Osteoblast (primary cell): Measurements from ENCODE around the gene ATG5. TPM values are rescaled to one million over a fixed set of nuclear protein-coding genes. Genes with fewer than 3 reads are reported as not detected.

Experiments
- DNase-seq: peaks from one replicate; pipeline ENCODE4 v3.0.0; 2011; ENCODE audit warnings: low spot score, mixed read lengths; ENCODE audit not compliant: insufficient read length; ENCODE audit errors: missing footprints
- H2AFZ ChIP-seq: 2 replicates; pipeline ENCODE4 v1.6.0; 2011; ENCODE audit warnings: mild to moderate bottlenecking, low read length
- H3K27ac ChIP-seq: 2 replicates; pipeline ENCODE4 v1.5.1; 2011; ENCODE audit warnings: mild to moderate bottlenecking, low read depth, low read length, moderate library complexity
- H3K27me3 ChIP-seq: 2 replicates; pipeline ENCODE4 v1.6.0; 2012; ENCODE audit warnings: mild to moderate bottlenecking, control low read depth, inconsistent platforms, low read length, moderate library complexity; ENCODE audit not compliant: insufficient read depth
- H3K36me3 ChIP-seq: 2 replicates; pipeline ENCODE4 v1.5.1; 2011; ENCODE audit warnings: mild to moderate bottlenecking, low read length, control low read depth, moderate library complexity; ENCODE audit not compliant: insufficient read depth
- H3K4me1 ChIP-seq: 2 replicates; pipeline ENCODE4 v1.5.1; 2011; ENCODE audit warnings: mild to moderate bottlenecking, low read length, control low read depth, moderate library complexity; ENCODE audit not compliant: insufficient read depth
- H3K4me2 ChIP-seq: 2 replicates; pipeline ENCODE4 v1.6.0; 2011; ENCODE audit warnings: mild to moderate bottlenecking, low read length; ENCODE audit not compliant: insufficient read depth
- H3K4me3 ChIP-seq: fragments of 200-600 bp; sonication (generic); 3 replicates; pipeline ENCODE4 v1.5.1; 2012; ENCODE audit warnings: mild to moderate bottlenecking, low read length, inconsistent platforms; ENCODE audit not compliant: insufficient read depth
- H3K79me2 ChIP-seq: 2 replicates; pipeline ENCODE4 v1.6.0; 2012; ENCODE audit warnings: mild to moderate bottlenecking, low read length, control low read depth, inconsistent platforms; ENCODE audit not compliant: insufficient read depth
- H3K9me3 ChIP-seq: 2 replicates; pipeline ENCODE4 v1.5.1; 2011; ENCODE audit warnings: low read depth, low read length, control low read depth
- H4K20me1 ChIP-seq: 2 replicates; pipeline ENCODE4 v1.6.0; 2012; ENCODE audit warnings: mild to moderate bottlenecking, low read length, control low read depth; ENCODE audit not compliant: insufficient read depth
- total RNA-seq: library from RNA; depleted of rRNA; stranded (reverse); fragments of >200 nt; gene quantifications from 2 replicates; pipeline ENCODE4 v1.2.3, GENCODE V29; 2012
- TF ChIP-seq, protein P1 (sequence below): IDR thresholded peaks from 2 replicates; pipeline ENCODE4 v1.5.1; 2011; ENCODE audit warnings: mild to moderate bottlenecking, low read depth, low read length, moderate library complexity; ENCODE audit errors: extremely low read depth

Gene ATG5
- 59.0 and 62.5 TPM in 2 replicates for total RNA-seq

DNA sequence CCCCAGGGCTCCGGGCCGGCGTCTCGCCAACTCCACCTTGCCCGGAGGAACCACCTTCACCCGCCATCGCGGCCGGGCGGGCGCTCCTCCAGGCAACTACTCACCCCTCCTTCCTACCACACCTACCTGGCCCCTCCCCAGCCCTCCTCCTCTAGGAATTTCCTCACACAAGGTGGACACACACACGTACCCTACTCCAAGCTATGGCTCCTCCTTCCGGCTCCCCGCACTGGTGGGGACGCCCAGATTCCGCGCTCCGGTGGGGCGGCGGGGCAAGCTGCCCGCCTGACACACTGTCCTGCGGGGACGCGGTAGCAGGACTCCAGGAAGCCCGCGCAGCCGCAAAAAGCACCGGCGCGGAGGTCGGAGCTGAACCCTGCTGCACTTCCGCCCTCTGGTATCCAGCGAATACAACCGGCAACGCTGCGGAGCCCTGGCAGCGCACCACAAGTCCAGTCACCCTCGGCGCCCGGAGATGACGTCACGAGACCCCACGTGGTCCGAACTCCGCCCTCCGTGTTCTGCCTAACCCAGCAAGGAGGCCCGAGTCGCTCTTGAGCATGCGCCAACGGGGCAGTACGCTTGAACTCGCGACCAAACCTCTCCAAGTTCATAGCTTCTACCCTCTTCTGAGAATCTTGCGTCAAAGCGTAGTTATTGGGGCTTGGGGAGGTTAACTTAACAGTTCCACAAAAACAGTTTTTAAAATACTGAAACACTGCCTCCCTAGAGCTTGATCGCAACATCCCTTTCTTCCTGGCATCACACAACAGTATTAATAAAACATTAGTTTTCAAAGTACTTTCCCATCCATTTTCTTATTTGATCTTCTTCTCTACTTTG lies at the start of gene ATG5:
Gene ATG5 (minus strand): TSS at position 425 of the 843 bp plus-strand sequence. CDS start 9,552 bp downstream, outside the sequence.
- DNase-seq = peak; percentile 96

DNA sequence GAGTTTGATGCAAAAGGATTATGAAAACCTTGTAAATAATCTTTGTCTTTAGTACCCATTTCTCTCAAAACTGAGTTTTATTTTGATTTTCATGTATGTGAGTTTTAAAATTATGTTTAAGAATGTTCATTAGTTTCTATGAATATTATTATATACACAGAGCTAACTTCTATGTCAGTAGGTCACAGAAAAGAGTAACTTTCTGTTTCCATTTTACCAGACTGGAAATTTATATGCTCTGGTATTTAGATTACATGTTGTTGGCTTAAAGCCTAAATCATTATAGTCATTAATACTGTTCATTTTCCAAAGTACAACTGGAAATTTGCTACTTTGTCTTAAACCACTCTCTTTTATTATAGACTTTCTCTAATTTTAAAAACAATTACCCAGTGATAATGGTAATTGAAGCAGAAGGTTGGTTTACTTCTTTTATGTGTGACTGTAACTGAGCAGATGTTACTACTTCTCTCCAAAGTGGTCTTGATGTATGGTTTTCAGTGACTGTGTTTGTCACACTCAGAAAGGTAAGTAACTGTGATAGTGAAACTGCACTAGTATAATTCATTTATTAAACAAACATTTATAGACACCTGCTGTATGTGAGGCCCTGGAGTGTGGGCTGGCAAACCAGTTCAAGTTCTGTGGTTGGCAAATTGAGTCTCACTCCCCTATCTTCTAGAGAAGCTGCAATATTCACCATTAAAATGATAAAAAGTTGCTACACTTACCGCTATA lies 48.1 kb upstream of the ATG5 start:
- TF ChIP-seq, protein P1, sequence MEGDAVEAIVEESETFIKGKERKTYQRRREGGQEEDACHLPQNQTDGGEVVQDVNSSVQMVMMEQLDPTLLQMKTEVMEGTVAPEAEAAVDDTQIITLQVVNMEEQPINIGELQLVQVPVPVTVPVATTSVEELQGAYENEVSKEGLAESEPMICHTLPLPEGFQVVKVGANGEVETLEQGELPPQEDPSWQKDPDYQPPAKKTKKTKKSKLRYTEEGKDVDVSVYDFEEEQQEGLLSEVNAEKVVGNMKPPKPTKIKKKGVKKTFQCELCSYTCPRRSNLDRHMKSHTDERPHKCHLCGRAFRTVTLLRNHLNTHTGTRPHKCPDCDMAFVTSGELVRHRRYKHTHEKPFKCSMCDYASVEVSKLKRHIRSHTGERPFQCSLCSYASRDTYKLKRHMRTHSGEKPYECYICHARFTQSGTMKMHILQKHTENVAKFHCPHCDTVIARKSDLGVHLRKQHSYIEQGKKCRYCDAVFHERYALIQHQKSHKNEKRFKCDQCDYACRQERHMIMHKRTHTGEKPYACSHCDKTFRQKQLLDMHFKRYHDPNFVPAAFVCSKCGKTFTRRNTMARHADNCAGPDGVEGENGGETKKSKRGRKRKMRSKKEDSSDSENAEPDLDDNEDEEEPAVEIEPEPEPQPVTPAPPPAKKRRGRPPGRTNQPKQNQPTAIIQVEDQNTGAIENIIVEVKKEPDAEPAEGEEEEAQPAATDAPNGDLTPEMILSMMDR = no peak
- Histone ChIP-seq H3K4me1 (no peaks in the 10 kb centered on the region), H2AFZ (no peak overlapping the region), H3K4me3 (no peak overlapping the region), H3K36me3 (no peaks in the 10 kb centered on the region), H3K9me3 (no peaks in the 10 kb centered on the region), H3K27me3 (peaks cover 28% of the 10 kb centered on the region), H3K79me2 (no peaks in the 10 kb centered on the region), H3K4me2 (no peak overlapping the region), H4K20me1 (no peaks in the 10 kb centered on the region), H3K27ac (no peak overlapping the region)
- DNase-seq = no peak

More for the DNA sequence above, at the start of gene ATG5:
- Histone ChIP-seq H2AFZ (peak within 1 kb of the TSS; percentile 99), H3K9me3 (no peaks in the 10 kb centered on the region), H3K79me2 (peaks cover 49% of the 10 kb centered on the region), H3K36me3 (no peaks in the 10 kb centered on the region), H3K4me3 (peak within 1 kb of the TSS; percentile 98), H4K20me1 (peaks cover 8% of the 10 kb centered on the region), H3K27me3 (peaks cover 14% of the 10 kb centered on the region), H3K27ac (peak within 1 kb of the TSS; percentile 90), H3K4me2 (peak within 1 kb of the TSS; percentile 97), H3K4me1 (peaks cover 18% of the 10 kb centered on the region)
- TF ChIP-seq, protein P1 = no peak

DNA sequence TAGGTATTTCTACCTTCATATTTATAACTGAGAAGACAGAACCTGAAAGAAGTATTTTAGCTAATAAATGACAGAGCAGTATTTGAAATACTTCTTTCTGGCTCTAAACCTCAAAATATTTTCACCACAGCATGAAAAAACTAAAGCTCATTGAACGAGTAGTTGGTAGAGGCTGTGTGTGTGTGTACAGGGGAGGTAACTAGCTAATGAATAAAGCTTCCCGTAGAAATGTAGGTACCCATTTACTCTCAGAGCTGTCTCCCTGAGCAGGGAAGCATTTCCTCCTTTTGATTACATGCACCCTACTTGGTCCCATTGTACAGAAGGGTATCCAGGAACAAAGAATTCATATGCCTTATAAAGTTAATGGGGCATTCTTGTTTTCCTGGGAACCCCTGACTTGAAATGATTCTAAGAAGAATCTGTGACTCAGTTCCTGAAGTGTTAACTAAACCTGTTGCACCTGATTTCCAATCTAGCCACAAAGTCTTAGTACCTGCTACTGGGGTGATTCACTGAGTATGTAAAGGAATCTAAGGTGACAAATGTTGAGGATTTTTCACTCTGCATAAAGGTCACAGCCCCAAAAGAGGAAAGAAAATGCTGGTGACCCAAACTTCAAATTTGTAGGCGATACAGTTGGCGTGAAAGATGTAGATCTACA lies 47.4 kb upstream of the ATG5 start:
- no peaks in the 10 kb centered on the region for H3K9me3 ChIP-seq
- TF ChIP-seq, protein P1 = no peak
- no peaks in the 10 kb centered on the region for H3K4me1 ChIP-seq
- H3K79me2 ChIP-seq = no peaks in the 10 kb centered on the region
- H3K4me3 ChIP-seq = no peak overlapping the region
- no peaks in the 10 kb centered on the region for H3K36me3 ChIP-seq
- no peak overlapping the region for H2AFZ ChIP-seq
- H3K27me3 ChIP-seq = peaks cover 35% of the 10 kb centered on the region
- H3K27ac ChIP-seq = no peak overlapping the region
- no peak for DNase-seq
- no peaks in the 10 kb centered on the region for H4K20me1 ChIP-seq
- no peak overlapping the region for H3K4me2 ChIP-seq
